GM12864 (cell line): ENCODE results near the gene NRCAM.
A peak's percentile ranks its signal among the peaks of the same experiment; 100 is the strongest.

ENCODE experiments used
- DNase-seq: peaks from one replicate; pipeline ENCODE4 v3.0.0-alpha.2; 2011; ENCODE audit warnings: low read depth
- H3K4me3 ChIP-seq: 2 replicates; pipeline ENCODE4 v1.5.1; 2011; ENCODE audit warnings: mild to moderate bottlenecking, low read depth, low read length, control low read depth
- TF ChIP-seq, protein P1 (sequence below): IDR thresholded peaks from 2 replicates; pipeline ENCODE4 v1.5.1; 2011; ENCODE audit warnings: low read depth, mild to moderate bottlenecking, moderate library complexity, low read length, control low read depth, inconsistent platforms; ENCODE audit errors: missing control alignments

Gene NRCAM

DNA sequence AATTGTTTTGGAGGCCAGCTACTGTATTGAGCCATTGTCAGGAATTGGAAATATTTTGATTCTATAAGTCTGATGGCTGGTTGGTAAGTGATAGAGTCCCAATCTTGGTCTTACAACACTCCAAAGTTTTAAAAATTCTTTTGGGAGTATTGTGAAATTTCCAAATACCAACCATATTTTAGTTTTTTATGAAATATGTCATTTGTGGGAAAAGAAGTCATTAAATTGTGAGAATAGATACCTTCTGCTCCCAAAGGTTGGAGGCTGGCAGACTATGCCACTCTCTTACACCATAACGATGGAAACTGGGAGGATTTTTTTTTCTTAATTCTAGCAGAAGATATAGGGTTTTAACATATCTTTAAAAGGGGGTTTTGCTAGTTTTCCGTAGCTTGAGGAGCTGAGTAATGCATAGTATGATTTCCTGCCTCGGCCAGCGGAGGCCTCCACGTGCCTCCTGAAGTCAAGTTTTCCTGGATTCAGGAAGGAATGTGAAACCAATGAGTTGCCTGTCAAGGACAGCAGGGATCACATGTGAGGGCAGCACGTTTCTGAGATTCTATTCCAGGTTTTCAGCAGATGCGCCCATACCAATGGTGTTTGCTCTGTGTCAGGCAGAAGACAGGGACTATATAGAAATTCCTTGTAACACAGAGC, 233.9 kb downstream of the NRCAM start:
- no peak for DNase-seq
- TF ChIP-seq, protein P1, sequence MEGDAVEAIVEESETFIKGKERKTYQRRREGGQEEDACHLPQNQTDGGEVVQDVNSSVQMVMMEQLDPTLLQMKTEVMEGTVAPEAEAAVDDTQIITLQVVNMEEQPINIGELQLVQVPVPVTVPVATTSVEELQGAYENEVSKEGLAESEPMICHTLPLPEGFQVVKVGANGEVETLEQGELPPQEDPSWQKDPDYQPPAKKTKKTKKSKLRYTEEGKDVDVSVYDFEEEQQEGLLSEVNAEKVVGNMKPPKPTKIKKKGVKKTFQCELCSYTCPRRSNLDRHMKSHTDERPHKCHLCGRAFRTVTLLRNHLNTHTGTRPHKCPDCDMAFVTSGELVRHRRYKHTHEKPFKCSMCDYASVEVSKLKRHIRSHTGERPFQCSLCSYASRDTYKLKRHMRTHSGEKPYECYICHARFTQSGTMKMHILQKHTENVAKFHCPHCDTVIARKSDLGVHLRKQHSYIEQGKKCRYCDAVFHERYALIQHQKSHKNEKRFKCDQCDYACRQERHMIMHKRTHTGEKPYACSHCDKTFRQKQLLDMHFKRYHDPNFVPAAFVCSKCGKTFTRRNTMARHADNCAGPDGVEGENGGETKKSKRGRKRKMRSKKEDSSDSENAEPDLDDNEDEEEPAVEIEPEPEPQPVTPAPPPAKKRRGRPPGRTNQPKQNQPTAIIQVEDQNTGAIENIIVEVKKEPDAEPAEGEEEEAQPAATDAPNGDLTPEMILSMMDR: no peak
- no peak overlapping the region for H3K4me3 ChIP-seq

DNA sequence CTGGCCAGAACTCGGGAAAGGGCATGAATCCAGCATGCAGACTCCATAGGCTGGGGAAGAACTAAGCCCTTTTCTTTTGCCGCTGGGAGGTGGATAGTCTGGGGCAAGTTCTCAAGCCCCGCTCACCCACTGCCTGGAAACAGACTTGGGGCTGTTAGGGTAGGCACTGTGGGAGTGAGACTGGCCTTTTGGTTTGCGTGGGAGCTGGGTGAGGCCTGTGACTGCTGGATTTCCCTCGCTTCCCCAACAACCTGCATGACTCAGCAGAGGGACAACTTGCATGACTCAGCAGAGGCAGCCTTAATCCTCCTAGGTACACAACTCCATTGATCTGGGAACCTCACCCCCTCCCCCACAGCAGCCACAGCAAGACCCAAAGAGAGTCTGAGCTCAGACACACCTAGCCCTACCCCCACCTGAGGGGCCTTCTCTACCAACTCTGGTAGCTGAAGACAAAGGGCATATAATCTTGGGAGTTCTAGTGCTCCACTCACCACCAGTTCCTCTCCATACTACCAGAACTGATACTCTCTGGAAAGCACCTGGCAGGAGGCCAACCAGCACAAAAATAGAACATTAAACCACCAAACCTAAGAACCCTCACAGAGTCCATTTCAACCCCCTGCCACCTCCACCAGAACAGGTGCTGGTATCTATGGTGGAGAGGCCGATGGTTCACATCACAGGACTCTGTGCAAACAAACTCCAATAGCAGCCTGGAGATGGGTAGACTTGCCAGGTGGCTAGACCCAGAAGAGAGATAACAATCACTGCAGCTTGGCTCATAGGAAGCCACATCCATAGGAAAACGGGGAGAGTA, 244.6 kb downstream of the NRCAM start:
- H3K4me3 ChIP-seq: no peak overlapping the region
- TF ChIP-seq, protein P1: no peak
- DNase-seq: peak; percentile 42

DNA sequence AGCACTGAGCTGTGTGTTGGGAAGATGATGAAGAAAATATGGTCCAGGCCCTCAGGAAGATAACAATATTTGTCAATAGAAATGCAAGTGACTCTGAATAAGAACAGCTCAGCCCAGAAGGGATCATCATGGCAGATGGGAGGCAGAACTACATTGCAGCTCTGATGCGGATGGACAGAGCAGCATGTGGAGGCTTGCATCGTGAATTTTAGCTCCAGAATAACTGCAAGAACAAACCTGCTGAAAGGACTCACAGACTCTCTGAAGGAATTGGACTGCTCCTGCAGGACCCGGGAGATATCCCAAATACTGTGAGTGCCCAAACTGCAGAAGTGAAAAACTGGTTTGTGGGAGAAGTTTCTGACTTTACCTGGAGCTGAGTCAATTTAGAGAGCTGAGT, 245.4 kb downstream of the NRCAM start:
- H3K4me3 ChIP-seq: no peak overlapping the region
- DNase-seq: no peak
- TF ChIP-seq, protein P1: no peak

DNA sequence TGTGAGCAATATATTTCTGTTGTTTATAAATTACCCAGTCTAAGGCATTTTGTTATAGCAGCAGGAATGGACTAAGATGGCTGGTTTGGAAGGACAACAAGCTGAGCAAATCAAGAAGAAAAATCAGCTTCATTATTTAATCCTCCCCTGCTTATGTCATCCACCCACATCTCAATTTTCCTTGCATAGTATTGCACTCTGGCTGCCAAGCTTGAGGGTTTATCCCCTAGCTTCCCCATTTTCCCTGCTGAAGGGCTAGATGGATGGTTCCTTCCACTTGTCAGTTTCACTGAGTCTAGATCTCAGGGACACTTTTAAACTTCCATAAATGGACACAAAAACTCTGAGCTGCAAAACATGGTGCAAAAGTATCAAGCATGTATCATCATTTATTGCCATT, 250.9 kb downstream of the NRCAM start:
- no peak overlapping the region for H3K4me3 ChIP-seq
- TF ChIP-seq, protein P1: no peak
- no peak for DNase-seq

DNA sequence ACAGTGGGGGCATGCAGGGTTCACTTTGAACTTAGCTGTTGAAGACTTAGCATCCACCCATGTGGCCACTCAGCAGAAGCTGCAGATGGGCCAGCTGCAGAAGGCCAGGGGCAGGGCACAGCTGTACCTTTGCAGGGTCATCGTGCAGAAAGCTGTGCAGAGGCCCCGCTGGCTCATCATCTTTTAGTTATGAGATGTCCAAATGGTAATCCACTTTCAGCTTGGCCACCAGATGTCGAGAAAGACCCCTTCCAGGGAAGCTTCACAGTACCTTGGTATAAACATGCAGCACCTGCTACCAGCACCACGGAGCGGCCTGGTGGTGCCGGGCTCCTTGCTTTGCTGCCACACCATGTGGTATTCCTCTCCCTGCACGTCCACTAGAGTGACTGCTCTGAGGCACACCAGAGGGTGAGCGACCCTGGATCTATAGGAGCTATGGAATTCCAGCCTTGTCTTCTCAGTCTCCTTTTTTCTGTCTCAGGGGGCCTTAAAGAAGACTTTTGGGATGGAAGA, 251.9 kb downstream of the NRCAM start:
- TF ChIP-seq, protein P1: no peak
- H3K4me3 ChIP-seq: no peak overlapping the region
- DNase-seq: no peak

DNA sequence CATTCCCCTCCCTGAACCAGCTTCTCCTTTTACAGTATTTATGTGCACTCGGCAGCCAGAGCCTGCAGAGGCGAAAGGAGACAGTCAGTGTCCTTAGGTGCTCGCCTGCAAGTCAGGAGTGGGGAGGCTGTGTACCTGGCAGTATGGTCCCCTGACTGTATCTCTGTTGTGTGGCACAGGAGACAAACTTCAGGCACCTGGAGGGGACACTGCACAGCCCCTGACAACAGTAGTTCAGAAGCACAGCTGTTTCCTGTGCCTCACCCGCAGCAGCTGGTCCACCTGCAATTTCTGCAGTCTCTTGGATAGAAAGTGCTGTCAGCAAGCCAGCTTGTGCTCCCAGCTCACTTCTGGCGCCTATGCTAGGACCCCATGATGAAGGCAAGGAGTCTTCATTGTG, 252.7 kb downstream of the NRCAM start:
- no peak for DNase-seq
- TF ChIP-seq, protein P1: no peak
- H3K4me3 ChIP-seq: no peak overlapping the region
